ENCODE results near the gene CCNB2. TPM values are rescaled to one million over a fixed set of nuclear protein-coding genes. Genes with fewer than 3 reads are reported as not detected.

CCNB2 gene
- total and polyA plus RNA-seq, 2 donors (not counting 3 experiments of a cell fraction or from before 2014, with no cell fraction given): 55.9 to 65.2 TPM

DNA sequence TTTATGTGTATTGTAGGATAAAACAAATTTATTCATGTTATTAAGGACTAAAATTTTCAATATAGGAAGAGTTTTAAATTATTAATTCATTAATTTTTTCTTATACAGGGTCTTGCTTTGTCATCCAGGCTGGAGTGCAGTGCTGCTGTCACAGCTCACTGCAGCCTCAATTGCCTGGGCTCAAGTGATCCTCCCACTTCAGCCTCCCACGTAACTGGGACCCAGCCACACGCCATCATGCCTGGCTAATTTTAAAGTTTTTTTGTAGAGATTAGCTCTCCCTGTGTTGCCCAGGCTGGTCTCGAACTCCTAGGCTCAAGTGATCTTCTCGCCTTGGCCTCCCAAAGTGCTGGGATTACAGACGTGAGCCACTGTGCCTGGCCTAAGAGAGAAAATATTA lies 14.7 kb downstream of the CCNB2 start:
- no peak overlapping the region for H3K9ac ChIP-seq (replicated peaks; ENCODE audit: extremely low read depth, insufficient read depth, low read length)
- intact Hi-C loops (cut with micrococcal nuclease): no loop called here
- dilution Hi-C loops (cut with MboI; ENCODE audit: extremely low pct_ligation_motif_present, low sequenced_read_pairs): no loop called here

DNA sequence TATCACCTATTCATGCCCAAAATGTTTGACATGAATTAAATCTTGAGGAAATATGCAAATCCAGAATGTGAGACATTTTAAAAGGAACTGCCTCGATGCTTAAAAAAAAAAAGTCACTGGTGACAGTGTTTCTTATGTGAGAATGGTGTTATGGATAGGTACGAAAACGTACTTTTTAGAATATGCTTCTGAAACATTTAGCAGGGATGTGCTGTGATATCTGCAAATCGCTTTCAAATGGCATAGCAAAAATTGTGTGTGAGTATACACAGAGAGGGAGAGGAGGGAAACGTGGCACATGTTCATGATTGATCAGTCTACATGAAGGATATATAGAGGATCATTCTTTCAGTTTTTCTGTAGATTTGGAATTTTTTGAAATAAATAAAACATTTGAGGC lies 16.0 kb downstream of the CCNB2 start:
- H3K4me1 ChIP-seq (ENCODE audit: control insufficient read depth, extremely low read depth, insufficient read depth, low read length): no peaks in the 10 kb centered on the region
- POLR2A ChIA-PET: no interaction called here
- no peaks in the 10 kb centered on the region for H3K27me3 ChIP-seq (ENCODE audit: control insufficient read depth in 2 of 2, insufficient read depth in 2 of 2, low read length in 2 of 2)
- intact Hi-C loops (cut with micrococcal nuclease) (no loop called here), dilution Hi-C loops (cut with MboI; ENCODE audit: extremely low pct_ligation_motif_present, low sequenced_read_pairs) (no loop called here)
- peaks cover 6 to 19% of the 10 kb centered on the region in 2 experiments for H3K36me3 ChIP-seq (ENCODE audit: control insufficient read depth in 2 of 2, extremely low read depth in 1 of 2, insufficient read depth in 2 of 2, low read length in 2 of 2)
- TF ChIP-seq POLR2AphosphoS5 (IDR thresholded peaks at IDR 0.05; ENCODE audit: insufficient read depth, low read depth, low read length): no peak
- TF ChIP-seq, protein P1, sequence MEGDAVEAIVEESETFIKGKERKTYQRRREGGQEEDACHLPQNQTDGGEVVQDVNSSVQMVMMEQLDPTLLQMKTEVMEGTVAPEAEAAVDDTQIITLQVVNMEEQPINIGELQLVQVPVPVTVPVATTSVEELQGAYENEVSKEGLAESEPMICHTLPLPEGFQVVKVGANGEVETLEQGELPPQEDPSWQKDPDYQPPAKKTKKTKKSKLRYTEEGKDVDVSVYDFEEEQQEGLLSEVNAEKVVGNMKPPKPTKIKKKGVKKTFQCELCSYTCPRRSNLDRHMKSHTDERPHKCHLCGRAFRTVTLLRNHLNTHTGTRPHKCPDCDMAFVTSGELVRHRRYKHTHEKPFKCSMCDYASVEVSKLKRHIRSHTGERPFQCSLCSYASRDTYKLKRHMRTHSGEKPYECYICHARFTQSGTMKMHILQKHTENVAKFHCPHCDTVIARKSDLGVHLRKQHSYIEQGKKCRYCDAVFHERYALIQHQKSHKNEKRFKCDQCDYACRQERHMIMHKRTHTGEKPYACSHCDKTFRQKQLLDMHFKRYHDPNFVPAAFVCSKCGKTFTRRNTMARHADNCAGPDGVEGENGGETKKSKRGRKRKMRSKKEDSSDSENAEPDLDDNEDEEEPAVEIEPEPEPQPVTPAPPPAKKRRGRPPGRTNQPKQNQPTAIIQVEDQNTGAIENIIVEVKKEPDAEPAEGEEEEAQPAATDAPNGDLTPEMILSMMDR (IDR thresholded peaks at IDR 0.05; ENCODE audit: extremely low read depth in 1 of 2, insufficient read depth in 1 of 2, low read depth in 1 of 2, low read length in 2 of 2): no peak
- no peak for DNase-seq (ENCODE audit: low read depth, low spot score)
- no peak overlapping the region for H3K9ac ChIP-seq (replicated peaks; ENCODE audit: extremely low read depth, insufficient read depth, low read length)
- no peak overlapping the region for H3K4me2 ChIP-seq (ENCODE audit: insufficient read depth, low read length)
- no peak overlapping the region for H2AFZ ChIP-seq (ENCODE audit: low read depth, low read length)
- no peak overlapping the region for H3K4me3 ChIP-seq (replicated peaks in 1 of 3; ENCODE audit: insufficient read depth in 1 of 3, low read depth in 1 of 3, low read length in 3 of 3)
- no peaks in the 10 kb centered on the region for H3K9me3 ChIP-seq (replicated peaks; ENCODE audit: control insufficient read depth, insufficient read depth, low read length)
- FAIRE-seq: no peak
- H3K79me2 ChIP-seq (ENCODE audit: control insufficient read depth, insufficient read depth, low read length): peaks cover 8% of the 10 kb centered on the region
- H4K20me1 ChIP-seq (replicated peaks; ENCODE audit: control insufficient read depth, extremely low read depth, insufficient read depth, low read length): no peaks in the 10 kb centered on the region
- no TSS peak for BruUV-seq (replicated peaks)
- CTCF ChIA-PET: no interaction called here
- H3K27ac ChIP-seq (ENCODE audit: insufficient read depth, low read depth, low read length): no peak overlapping the region
- no peaks in the 10 kb centered on the region for H3K9me1 ChIP-seq (replicated peaks; ENCODE audit: control insufficient read depth, extremely low read depth, insufficient read depth, low read length)

More for the DNA sequence above, 14.7 kb downstream of the CCNB2 start:
- POLR2A ChIA-PET: no interaction called here
- Histone ChIP-seq H3K36me3 (ENCODE audit: control insufficient read depth in 2 of 2, extremely low read depth in 1 of 2, insufficient read depth in 2 of 2, low read length in 2 of 2) (peaks cover 8 to 24% of the 10 kb centered on the region in 2 experiments), H3K9me3 (replicated peaks; ENCODE audit: control insufficient read depth, insufficient read depth, low read length) (no peaks in the 10 kb centered on the region), H3K27ac (ENCODE audit: insufficient read depth, low read depth, low read length) (no peak overlapping the region), H3K4me2 (ENCODE audit: insufficient read depth, low read length) (no peak overlapping the region), H4K20me1 (replicated peaks; ENCODE audit: control insufficient read depth, extremely low read depth, insufficient read depth, low read length) (no peaks in the 10 kb centered on the region), H3K4me3 (replicated peaks in 1 of 3; ENCODE audit: insufficient read depth in 1 of 3, low read depth in 1 of 3, low read length in 3 of 3) (no peak overlapping the region), H3K27me3 (ENCODE audit: control insufficient read depth in 2 of 2, insufficient read depth in 2 of 2, low read length in 2 of 2) (no peaks in the 10 kb centered on the region), H3K9me1 (replicated peaks; ENCODE audit: control insufficient read depth, extremely low read depth, insufficient read depth, low read length) (no peaks in the 10 kb centered on the region), H2AFZ (ENCODE audit: low read depth, low read length) (no peak overlapping the region), H3K4me1 (ENCODE audit: control insufficient read depth, extremely low read depth, insufficient read depth, low read length) (no peaks in the 10 kb centered on the region), H3K79me2 (ENCODE audit: control insufficient read depth, insufficient read depth, low read length) (peaks cover 7% of the 10 kb centered on the region)
- no TSS peak for BruUV-seq (replicated peaks)
- TF ChIP-seq FOS (IDR thresholded peaks at IDR 0.05; ENCODE audit: borderline replicate concordance, insufficient read depth, low read length): no peak
- TF ChIP-seq GATA2 (IDR thresholded peaks at IDR 0.05; ENCODE audit: insufficient read depth, insufficient read length, low read depth, low read length): no peak
- no peak for TF ChIP-seq POLR2A (IDR thresholded peaks at IDR 0.05; ENCODE audit: low read depth, low read length)
- TF ChIP-seq, protein P1 (IDR thresholded peaks at IDR 0.05; ENCODE audit: extremely low read depth in 1 of 2, insufficient read depth in 1 of 2, low read depth in 1 of 2, low read length in 2 of 2): no peak
- TF ChIP-seq MYC (IDR thresholded peaks at IDR 0.05; ENCODE audit: low read depth, low read length): no peak
- TF ChIP-seq POLR2AphosphoS5 (IDR thresholded peaks at IDR 0.05; ENCODE audit: insufficient read depth, low read depth, low read length): no peak
- no peak for TF ChIP-seq JUN (IDR thresholded peaks at IDR 0.05; ENCODE audit: borderline replicate concordance, insufficient read depth, insufficient read length, low read depth)
- FAIRE-seq (no peak), DNase-seq (ENCODE audit: low read depth, low spot score) (no peak)
- CTCF ChIA-PET: interaction anchor here (1.5 kb wide), 1 partner anchor 12 kb away, joined by 6 read pairs; no protein-coding TSS in a partner anchor

Measured in endothelial cell of umbilical vein (primary cell).